SU-DHL-6 (cell line): ENCODE data around the gene SDCBP2.

Source experiments
- H2AFZ ChIP-seq: fragments of 200-600 bp; sonication (generic); 2 replicates; pipeline ENCODE4 v1.6.1; 2014; ENCODE audit warnings: low read depth, mild to moderate bottlenecking, moderate library complexity, mixed read lengths, antibody characterized with exemption, low read length; ENCODE audit not compliant: severe bottlenecking
- H3F3A ChIP-seq: fragments of 200-600 bp; shearing (Covaris generic); 2 replicates; pipeline ENCODE4 v1.6.0; 2016; ENCODE audit warnings: antibody characterized with exemption, mild to moderate bottlenecking; ENCODE audit not compliant: insufficient read depth
- H3K27ac ChIP-seq: fragments of 200-600 bp; sonication (generic); 2 replicates; pipeline ENCODE4 v1.5.1; 2016; ENCODE audit warnings: low read depth, mild to moderate bottlenecking, low read length, moderate library complexity, mixed read lengths
- H3K27me3 ChIP-seq: fragments of 200-600 bp; sonication (generic), shearing (Covaris generic); 2 replicates; pipeline ENCODE4 v1.6.0; 2014; ENCODE audit warnings: mild to moderate bottlenecking, low read length
- H3K36me3 ChIP-seq: fragments of 200-600 bp; sonication (generic); 2 replicates; pipeline ENCODE4 v1.6.1; 2014; ENCODE audit warnings: mild to moderate bottlenecking, low read length, mixed read lengths
- H3K4me2 ChIP-seq: fragments of 300-600, 200-600 bp; shearing (Covaris generic), sonication (generic); 2 replicates; pipeline ENCODE4 v1.6.0; 2014; ENCODE audit warnings: low read length, low read depth, mild to moderate bottlenecking; ENCODE audit not compliant: poor library complexity, severe bottlenecking
- H3K4me3 ChIP-seq: fragments of 200-600 bp; sonication (generic); 2 replicates; pipeline ENCODE4 v1.5.1; 2014; ENCODE audit warnings: antibody characterized with exemption, low read length, mild to moderate bottlenecking, mixed read lengths; ENCODE audit not compliant: insufficient read depth, poor library complexity, severe bottlenecking
- H3K79me2 ChIP-seq: fragments of 200-600 bp; sonication (generic); 2 replicates; pipeline ENCODE4 v1.6.1; 2014; ENCODE audit warnings: mild to moderate bottlenecking, low read length, moderate library complexity; ENCODE audit not compliant: insufficient read depth
- H3K9ac ChIP-seq: fragments of 200-600 bp; sonication (generic); 2 replicates; pipeline ENCODE4 v1.7.0; 2014; ENCODE audit warnings: mild to moderate bottlenecking, low read length
- H3K9me2 ChIP-seq: fragments of 200-600 bp; sonication (generic); replicated peaks from 2 replicates; pipeline ENCODE4 v1.6.1; 2014; ENCODE audit warnings: low read length; ENCODE audit not compliant: insufficient read depth
- H3K9me3 ChIP-seq: fragments of 200-600 bp; sonication (generic); 2 replicates; pipeline ENCODE4 v1.6.1; 2014; ENCODE audit warnings: low read length, mixed read lengths; ENCODE audit not compliant: insufficient read depth
- H4K20me1 ChIP-seq: fragments of 200-600 bp; sonication (generic); 2 replicates; pipeline ENCODE4 v1.6.1; 2014; ENCODE audit warnings: low read depth, mild to moderate bottlenecking, antibody characterized with exemption, low read length, moderate library complexity, mixed read lengths
- EZH2phosphoT487 ChIP-seq: fragments of 200-600 bp; sonication (generic), shearing (Covaris generic); conservative IDR thresholded peaks from 2 replicates; pipeline ENCODE4 v1.6.1; 2018; ENCODE audit warnings: mild to moderate bottlenecking, antibody characterized with exemption, low read length, moderate library complexity, mixed read lengths
- TF ChIP-seq, protein P1 (sequence below): fragments of 200-600 bp; sonication (generic); IDR thresholded peaks from one replicate; pipeline ENCODE4 v1.5.1; 2017; ENCODE audit warnings: antibody characterized with exemption, mild to moderate bottlenecking, low read length, moderate library complexity; ENCODE audit not compliant: insufficient read depth, poor library complexity, severe bottlenecking

The SDCBP2 gene

DNA sequence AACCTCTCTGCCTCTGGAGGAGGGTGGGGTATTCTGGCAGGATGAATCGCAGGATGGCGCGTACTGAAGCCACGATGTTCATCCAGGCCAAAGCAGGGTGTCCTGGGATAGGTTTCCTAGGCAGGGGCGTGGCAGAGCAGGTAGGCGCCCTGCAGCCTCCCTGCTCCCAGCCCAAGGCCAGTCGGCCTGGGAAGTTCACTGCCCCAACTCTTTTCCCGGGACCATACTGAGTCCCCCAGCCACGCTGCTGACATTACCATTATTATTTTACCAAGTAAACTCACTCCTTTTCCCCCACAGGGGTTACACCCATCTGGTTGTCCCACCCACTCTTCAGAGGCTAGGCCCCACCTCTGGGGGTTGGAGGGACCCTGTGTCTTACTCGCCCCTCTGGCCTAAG is 21.8 kb downstream of the SDCBP2 start:
- TF ChIP-seq, protein P1, sequence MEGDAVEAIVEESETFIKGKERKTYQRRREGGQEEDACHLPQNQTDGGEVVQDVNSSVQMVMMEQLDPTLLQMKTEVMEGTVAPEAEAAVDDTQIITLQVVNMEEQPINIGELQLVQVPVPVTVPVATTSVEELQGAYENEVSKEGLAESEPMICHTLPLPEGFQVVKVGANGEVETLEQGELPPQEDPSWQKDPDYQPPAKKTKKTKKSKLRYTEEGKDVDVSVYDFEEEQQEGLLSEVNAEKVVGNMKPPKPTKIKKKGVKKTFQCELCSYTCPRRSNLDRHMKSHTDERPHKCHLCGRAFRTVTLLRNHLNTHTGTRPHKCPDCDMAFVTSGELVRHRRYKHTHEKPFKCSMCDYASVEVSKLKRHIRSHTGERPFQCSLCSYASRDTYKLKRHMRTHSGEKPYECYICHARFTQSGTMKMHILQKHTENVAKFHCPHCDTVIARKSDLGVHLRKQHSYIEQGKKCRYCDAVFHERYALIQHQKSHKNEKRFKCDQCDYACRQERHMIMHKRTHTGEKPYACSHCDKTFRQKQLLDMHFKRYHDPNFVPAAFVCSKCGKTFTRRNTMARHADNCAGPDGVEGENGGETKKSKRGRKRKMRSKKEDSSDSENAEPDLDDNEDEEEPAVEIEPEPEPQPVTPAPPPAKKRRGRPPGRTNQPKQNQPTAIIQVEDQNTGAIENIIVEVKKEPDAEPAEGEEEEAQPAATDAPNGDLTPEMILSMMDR: no peak
- no peak for TF ChIP-seq EZH2phosphoT487
- Histone ChIP-seq H3K36me3 (no peaks in the 10 kb centered on the region), H3K9ac (no peak overlapping the region), H3K9me2 (no peaks in the 10 kb centered on the region), H2AFZ (no peak overlapping the region), H4K20me1 (no peaks in the 10 kb centered on the region), H3K79me2 (no peaks in the 10 kb centered on the region), H3K27ac (no peak overlapping the region), H3K4me3 (no peak overlapping the region), H3K27me3 (no peaks in the 10 kb centered on the region), H3K9me3 (no peaks in the 10 kb centered on the region), H3F3A (no peaks in the 10 kb centered on the region), H3K4me2 (no peak overlapping the region)

DNA sequence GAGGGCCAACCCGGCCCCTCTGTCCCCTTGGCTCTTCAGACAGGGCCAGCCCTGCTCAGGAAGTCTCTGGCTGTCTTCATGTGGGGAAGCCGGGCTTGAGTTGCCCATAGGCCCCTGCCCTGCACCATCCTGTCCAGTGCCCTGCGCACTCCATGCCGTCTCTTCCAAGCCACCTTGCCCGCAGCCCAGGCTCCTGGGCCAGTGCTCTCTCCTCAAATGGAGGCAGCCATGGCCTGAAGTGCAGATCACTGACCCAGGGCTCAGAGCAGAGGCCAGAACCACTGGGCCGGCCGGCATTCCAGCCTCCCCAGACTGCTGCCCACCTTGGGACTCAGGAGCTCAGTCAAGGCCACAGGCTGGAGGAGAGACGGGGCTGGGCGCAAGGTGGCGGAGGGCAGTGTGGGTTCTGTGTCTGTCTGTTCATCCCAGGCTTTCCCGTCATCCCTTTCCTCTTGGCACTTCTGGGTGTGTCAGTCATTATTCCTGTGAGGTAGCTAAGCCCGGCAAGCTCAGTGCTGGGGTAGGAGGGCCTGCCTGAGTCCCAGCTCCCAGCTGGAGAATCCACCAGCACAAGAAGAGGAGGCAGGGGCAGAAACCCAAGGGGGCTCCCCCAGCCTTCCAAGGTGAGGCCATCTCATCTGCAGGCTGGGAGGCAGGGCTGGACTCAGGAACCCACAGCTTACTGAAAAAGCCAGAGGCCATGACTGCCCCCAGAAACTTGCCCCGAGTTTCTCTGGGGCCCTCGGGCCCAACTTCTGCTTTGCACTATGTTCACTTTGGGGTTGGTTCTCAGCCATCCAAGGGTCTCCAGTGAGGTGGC is 22.4 kb downstream of the SDCBP2 start:
- no peak overlapping the region for H2AFZ ChIP-seq
- no peaks in the 10 kb centered on the region for H3K79me2 ChIP-seq
- H3K9ac ChIP-seq: no peak overlapping the region
- TF ChIP-seq, protein P1: no peak
- TF ChIP-seq EZH2phosphoT487: no peak
- no peak overlapping the region for H3K4me2 ChIP-seq
- H3K9me3 ChIP-seq: no peaks in the 10 kb centered on the region
- no peak overlapping the region for H3K27ac ChIP-seq
- H3K9me2 ChIP-seq: no peaks in the 10 kb centered on the region
- no peaks in the 10 kb centered on the region for H3K27me3 ChIP-seq
- H3K4me3 ChIP-seq: no peak overlapping the region
- H3K36me3 ChIP-seq: no peaks in the 10 kb centered on the region
- no peaks in the 10 kb centered on the region for H4K20me1 ChIP-seq
- H3F3A ChIP-seq: no peaks in the 10 kb centered on the region

DNA sequence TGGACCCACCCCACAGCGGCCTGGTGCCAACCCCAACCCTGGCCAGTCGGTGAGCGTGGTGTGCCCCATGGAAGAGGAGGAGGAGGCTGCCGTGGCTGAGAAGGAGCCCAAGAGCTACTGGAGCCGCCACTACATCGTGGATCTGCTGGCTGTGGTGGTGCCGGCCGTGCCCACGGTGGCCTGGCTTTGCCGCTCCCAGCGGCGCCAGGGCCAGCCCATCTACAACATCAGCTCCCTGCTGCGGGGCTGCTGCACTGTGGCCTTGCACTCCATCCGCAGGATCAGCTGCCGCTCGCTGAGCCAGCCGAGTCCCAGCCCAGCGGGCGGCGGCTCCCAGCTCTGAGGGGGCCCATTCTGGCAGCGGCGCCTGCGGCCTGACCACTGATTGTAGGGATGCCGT is 23.2 kb downstream of the SDCBP2 start:
- no peaks in the 10 kb centered on the region for H3K79me2 ChIP-seq
- no peak overlapping the region for H3K4me2 ChIP-seq
- no peaks in the 10 kb centered on the region for H4K20me1 ChIP-seq
- no peaks in the 10 kb centered on the region for H3K36me3 ChIP-seq
- TF ChIP-seq, protein P1: no peak
- H3F3A ChIP-seq: no peaks in the 10 kb centered on the region
- no peak overlapping the region for H2AFZ ChIP-seq
- no peaks in the 10 kb centered on the region for H3K9me3 ChIP-seq
- no peak overlapping the region for H3K9ac ChIP-seq
- H3K27ac ChIP-seq: no peak overlapping the region
- H3K4me3 ChIP-seq: no peak overlapping the region
- no peaks in the 10 kb centered on the region for H3K27me3 ChIP-seq
- no peaks in the 10 kb centered on the region for H3K9me2 ChIP-seq
